Stimulated activated CD4-positive, alpha-beta T cell treated with anti-CD3 and anti-CD28 coated beads, Interleukin-1b, Interleukin-23, amount 100 ng/mL, for 1 hour (primary cell): Measurements from ENCODE around the gene TMEM245.

Experiments
- DNase-seq, 2 donors: peaks; one replicate each; pipeline ENCODE4 v3.0.0-alpha.2; 2020; ENCODE audit warnings: low read depth in 2 of 2

TMEM245 gene

DNA sequence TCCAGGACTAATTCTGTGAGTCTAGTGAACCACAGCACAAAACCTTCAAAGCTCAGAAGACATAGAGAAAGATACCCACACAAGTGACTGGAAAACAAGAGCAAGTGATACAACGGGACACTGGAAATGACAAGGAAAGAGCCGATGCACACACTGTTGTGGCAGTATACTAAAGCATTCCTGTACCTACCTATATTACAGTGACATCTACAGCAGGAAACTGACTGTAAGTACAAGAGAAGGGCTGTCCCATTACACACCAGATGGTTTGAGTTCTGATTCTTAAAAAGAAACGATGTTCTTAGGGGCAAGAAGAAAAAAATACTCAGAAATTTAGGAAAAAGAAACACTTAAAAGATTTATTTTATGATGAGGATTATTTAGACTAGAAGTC, 18.5 kb downstream of the TMEM245 start:
- no peak for DNase-seq

GRCh38 chr9:109100543-109101201, 19.1 kb downstream of the TMEM245 start:
- DNase-seq: no peak

DNA sequence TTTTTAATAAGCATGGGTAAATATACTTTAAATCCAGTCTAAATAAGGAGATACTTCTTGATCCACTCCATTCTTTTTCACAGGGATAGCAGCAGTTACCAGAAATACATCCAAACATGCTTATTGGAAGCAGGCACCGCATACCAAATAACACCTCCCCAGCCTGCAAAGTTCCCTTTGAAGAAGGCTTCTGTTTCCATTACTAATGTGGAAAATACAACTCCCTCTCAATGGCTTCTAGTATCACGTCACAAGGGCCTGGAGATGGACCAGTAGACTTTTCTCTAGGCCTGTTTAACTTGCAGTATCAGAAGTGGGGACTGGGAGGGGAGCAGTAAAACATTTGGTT, 20.8 kb downstream of the TMEM245 start:
- no peak for DNase-seq

- no peak for DNase-seq
Observed at GRCh38 chr9:109098171-109098959, 21.4 kb downstream of the TMEM245 start.

DNA sequence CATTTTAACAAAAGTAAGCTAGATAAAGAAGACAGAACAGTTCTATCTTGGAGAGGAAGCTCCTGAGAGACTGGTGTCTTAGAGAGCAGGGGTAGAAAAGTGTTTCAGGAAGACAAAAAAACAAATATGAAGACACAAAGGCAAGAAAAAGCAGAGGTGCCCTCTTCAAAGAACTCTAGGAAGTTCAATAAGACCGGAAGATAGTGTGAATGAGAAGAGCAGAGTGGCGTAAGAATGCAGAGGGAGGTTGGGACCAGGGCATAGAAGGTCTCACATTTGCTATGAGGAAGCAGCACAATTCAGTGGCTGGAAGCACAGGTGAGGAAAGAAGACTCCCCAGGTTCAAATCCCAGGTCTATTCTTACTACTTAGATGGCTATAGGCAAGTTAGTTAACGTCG, 22.6 kb downstream of the TMEM245 start:
- DNase-seq: no peak

GRCh38 chr9:109095321-109095720, 24.4 kb downstream of the TMEM245 start:
- no peak for DNase-seq

- no peak for DNase-seq
Observed at GRCh38 chr9:109094268-109094667, 25.5 kb downstream of the TMEM245 start.

DNA sequence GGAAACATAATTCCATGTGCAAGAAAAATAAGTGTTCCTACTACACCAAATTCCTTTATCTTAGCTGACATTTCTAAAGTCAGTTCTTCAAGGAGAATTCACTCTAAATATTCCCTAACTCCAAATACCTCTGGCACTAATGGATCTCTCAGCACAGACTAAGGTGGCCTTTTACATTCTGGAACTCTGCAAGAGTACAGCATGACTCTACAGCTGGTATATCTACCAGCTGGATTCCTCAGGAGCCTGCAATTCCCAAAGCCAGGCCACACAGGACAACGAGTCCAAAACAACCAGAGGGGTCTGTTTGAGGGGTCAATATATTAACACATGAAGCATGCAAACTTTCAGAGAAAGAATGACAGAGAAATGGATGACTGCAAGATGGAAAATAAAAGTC, 27.2 kb downstream of the TMEM245 start:
- DNase-seq: no peak

- no peak for DNase-seq
Observed at GRCh38 chr9:109092051-109092580, 27.6 kb downstream of the TMEM245 start.

- DNase-seq: no peak
Observed at GRCh38 chr9:109088221-109088620, 31.5 kb downstream of the TMEM245 start.

DNA sequence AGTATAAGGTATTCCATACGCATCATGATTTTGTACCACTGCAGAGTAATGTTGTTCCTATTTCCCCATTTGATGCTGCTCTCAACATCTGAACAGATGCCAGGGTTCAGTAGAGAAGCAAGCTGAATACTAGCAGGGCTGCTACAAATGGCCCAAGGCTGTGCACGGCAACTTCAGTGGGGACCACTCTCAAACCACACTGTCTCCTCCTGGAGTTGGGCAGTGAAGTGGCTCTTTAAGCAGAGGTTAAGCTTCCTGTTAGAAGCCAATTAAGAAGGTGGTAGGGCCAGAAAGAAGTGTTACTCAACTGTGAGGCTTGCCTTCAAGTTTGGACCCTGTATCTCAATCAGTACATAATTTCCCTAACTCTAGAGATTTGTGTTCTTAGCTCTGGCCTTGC, 32.0 kb downstream of the TMEM245 start:
- no peak for DNase-seq

GRCh38 chr9:109086221-109086620, 33.5 kb downstream of the TMEM245 start:
- no peak for DNase-seq

DNA sequence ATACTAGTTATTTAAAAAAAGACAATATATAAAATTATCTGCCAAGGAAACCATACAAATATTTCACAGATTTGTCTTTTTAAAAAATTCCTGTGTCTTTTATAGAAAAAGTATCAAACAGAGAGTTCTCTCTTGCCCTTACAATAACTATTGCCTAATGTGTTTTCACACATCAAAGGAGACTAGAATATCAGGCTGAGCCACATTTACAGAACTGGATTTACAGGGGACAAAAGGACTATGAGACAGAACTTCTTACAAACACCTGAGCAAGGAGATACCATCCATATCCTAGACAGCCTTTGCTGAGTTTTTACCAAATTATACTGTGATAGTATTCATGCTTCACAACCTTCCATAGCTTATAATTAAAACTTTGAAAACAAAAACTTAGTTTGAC, 34.2 kb downstream of the TMEM245 start:
- no peak for DNase-seq

DNA sequence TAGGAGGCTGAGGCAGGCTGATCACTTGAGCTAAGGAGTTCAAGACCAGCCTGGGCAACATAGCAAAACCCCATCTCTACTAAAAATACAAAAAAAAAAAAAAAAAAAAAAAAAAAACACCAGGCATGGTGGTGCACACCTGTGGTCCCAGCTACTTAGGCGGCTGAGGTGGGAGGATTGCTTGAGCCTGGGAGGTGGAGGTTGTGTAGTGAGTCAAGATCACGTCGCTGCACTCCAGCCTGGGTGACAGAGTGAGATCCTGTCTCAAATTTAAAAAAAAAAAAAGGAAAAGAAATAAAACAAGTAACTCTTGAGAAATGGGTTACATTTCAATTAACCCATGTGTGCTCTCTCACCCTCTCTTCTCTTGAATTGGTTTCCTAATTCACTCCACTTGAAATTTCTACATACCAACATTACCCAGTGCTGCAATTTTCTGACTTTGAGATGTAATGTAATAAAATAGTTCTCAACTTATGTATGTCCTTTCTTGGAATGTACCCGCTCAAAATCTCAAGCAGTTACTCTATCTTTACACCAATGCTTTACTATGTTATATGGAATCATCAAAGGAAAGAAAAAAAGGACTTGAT, 35.8 kb downstream of the TMEM245 start:
- DNase-seq: no peak

GRCh38 chr9:109083141-109083540, 36.6 kb downstream of the TMEM245 start:
- no peak for DNase-seq

DNA sequence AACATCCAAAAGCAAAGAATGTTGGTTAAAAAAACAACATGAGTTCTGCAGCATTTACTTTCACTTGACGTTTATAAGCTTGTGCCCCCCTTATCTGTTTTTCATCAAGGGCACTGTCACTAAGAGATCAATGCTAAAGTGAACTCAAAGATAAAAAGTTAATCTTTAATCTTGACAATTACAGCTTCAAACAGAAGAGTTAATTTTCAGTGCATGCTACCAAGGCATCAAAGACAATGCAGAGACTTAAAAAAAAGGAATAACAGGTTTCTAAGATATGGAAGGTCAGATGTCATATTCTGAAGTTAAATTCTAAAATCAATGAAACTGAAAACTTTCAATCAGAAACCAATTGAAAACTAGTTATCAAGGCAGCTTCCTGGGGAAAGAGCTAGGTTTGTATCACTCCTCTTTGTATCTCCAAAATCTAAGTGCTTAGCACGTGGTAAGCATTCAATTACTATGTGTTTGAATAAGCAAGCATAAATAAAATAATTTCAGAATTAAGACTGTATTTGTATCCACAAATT, 37.6 kb downstream of the TMEM245 start:
- DNase-seq: no peak

DNA sequence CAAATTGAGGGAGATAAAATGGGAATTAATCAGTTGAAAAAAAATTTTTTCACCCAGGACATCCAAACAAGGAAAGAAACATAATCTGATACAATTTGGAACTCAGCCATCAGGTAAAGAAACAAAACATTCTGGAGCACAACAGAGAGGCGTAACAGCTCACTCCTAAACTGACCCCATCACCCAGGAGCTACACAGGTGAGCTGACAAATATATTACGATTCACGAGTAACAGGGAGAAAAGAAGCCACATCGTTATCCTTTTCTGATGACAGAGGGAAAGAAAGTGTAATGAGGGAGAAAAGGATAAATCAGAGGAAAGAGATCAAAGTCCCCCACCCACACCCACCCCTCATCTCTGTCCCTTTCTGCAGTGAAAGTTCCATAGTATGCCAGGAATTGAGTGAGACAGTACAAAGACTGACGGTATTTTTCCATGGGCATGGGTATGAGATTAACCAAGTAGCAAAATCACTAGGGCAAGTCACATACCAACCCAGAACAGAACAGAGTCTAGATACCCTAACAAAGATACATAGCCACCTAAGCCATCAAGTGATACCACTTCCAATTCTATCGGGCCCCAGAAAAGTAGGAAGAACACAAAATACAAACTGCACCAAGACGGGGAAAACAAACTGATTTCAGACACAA, 45.4 kb downstream of the TMEM245 start:
- no peak for DNase-seq

DNA sequence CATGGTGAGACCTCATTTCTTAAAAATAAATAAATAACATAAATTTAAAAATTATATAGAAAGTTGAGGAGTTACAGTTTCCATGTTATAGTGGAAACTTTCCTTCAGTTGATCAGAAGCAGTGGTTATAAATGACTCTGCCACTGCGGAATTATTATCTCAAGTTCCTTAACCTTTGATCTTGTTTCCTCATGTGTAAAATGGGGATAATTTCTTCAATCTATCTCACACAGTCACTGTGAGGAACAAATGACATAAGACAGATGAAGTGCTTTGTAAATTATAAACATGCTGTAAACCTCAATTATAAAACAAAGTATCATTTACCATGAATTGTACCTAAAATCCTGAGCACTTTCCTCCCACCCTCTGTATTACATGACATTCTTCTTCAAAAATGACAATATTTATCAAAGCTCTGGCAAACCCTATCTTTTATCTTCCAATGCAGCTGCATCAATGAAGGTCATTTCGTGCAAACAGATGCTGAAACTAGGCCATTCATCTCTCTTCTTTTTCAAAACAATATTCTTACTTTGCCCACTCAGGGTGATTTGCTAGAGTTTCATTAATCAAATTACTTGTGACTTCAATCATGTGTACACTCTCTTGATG, 46.8 kb downstream of the TMEM245 start:
- DNase-seq: no peak

- DNase-seq: no peak
Observed at GRCh38 chr9:109072133-109072692, 47.5 kb downstream of the TMEM245 start.

GRCh38 chr9:109068764-109069163, 51.0 kb downstream of the TMEM245 start:
- no peak for DNase-seq

- no peak for DNase-seq
Observed at GRCh38 chr9:109064963-109065702, 54.6 kb downstream of the TMEM245 start.
